Measurements from ENCODE around the gene GOSR2.
"Not testable (repeated sequence)": the region's sequence is repeated elsewhere in the genome, so short reads cannot be mapped to it uniquely, and the experiment has no call there.

The GOSR2 gene

GRCh38 chr17:46964315-46965265 lies 41.6 kb downstream of the GOSR2 start:
- ATAC-seq: no peak
- no peak for DNase-seq

GRCh38 chr17:46968224-46968834 lies 45.4 kb downstream of the GOSR2 start:
- DNase-seq (no peak), ATAC-seq (no peak)

- no peak for ATAC-seq
- no peak for DNase-seq
Observed at GRCh38 chr17:46968896-46969295, 45.9 kb downstream of the GOSR2 start.

- DNase-seq (no peak), ATAC-seq (no peak)
Observed at GRCh38 chr17:46971647-46972300, 48.8 kb downstream of the GOSR2 start.

- ATAC-seq: no peak
- DNase-seq: no peak
Observed at GRCh38 chr17:46972346-46972745, 49.4 kb downstream of the GOSR2 start.

- ATAC-seq: no peak
- DNase-seq: no peak
Observed at GRCh38 chr17:46974086-46974485, 51.1 kb downstream of the GOSR2 start.

GRCh38 chr17:46975287-46975686 lies 52.3 kb downstream of the GOSR2 start:
- DNase-seq (no peak), ATAC-seq (no peak)

GRCh38 chr17:46976626-46977270 lies 53.8 kb downstream of the GOSR2 start:
- ATAC-seq: no peak
- no peak for DNase-seq

- peak; percentile 8 for DNase-seq
- ATAC-seq: no peak
Observed at GRCh38 chr17:46977348-46977747, 54.4 kb downstream of the GOSR2 start.

- no peak for ATAC-seq
- no peak for DNase-seq
Observed at GRCh38 chr17:46977750-46978488, 55.0 kb downstream of the GOSR2 start.

- ATAC-seq: peak; percentile 21
- DNase-seq: peak; percentile 23
Observed at GRCh38 chr17:46978489-46979146, 55.7 kb downstream of the GOSR2 start.

- ATAC-seq: peak; percentile 74
- DNase-seq: peak; percentile 55
Observed at GRCh38 chr17:46979147-46979863, 56.3 kb downstream of the GOSR2 start, which contains the start of gene RPRML. TSS of gene RPRML (minus strand) at chr17:46979253. CDS start at chr17:46979007, 246 bp downstream.

- ATAC-seq (no peak), DNase-seq (no peak)
Observed at GRCh38 chr17:46982577-46982976, 59.6 kb downstream of the GOSR2 start.

GRCh38 chr17:46983782-46984181 lies 60.8 kb downstream of the GOSR2 start:
- DNase-seq (no peak), ATAC-seq (no peak)

- DNase-seq: no peak
- ATAC-seq: no peak
Observed at GRCh38 chr17:46984341-46984740, 61.4 kb downstream of the GOSR2 start.

- ATAC-seq (no peak), DNase-seq (no peak)
Observed at GRCh38 chr17:46984892-46985291, 61.9 kb downstream of the GOSR2 start.

- ATAC-seq (no peak), DNase-seq (no peak)
Observed at GRCh38 chr17:46986366-46986765, 63.4 kb downstream of the GOSR2 start.

GRCh38 chr17:46987927-46988326 lies 65.0 kb downstream of the GOSR2 start:
- ATAC-seq: not testable (repeated sequence)

GRCh38 chr17:46989637-46990431 lies 66.9 kb downstream of the GOSR2 start:
- no peak for DNase-seq
- ATAC-seq: no peak

More at GRCh38 chr17:46987927-46988326, 65.0 kb downstream of the GOSR2 start:
- DNase-seq: not testable (repeated sequence)
